ENCODE measurements around the gene TMEM223.

TMEM223 gene

DNA sequence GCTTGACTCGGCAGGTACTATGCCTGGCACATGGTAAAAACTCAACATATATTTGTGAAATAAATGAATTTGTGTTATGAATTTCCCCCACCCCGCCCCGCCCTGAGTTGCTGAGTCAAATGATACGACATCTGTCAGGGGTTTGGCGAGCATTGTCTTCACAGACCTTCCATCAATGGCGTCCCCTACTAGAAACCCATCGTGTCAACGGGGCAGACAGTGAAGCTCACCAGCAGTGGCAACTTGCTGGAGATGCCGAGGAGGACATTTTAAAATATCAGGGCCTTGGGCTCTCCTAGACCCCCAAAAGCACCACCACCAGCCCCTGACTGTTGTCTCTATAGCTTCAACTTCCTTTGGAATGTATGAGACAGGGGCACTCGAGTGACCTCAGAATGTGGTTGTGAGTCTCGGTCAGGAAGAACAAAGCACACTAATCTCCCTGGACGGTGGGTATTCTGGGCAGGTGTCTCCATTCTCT, 14.2 kb upstream of the TMEM223 start:
- H3K4me3 ChIP-seq (ENCODE audit: low read depth, low read length), result peak overlapping the region; percentile 95
- TF ChIP-seq, protein P1, sequence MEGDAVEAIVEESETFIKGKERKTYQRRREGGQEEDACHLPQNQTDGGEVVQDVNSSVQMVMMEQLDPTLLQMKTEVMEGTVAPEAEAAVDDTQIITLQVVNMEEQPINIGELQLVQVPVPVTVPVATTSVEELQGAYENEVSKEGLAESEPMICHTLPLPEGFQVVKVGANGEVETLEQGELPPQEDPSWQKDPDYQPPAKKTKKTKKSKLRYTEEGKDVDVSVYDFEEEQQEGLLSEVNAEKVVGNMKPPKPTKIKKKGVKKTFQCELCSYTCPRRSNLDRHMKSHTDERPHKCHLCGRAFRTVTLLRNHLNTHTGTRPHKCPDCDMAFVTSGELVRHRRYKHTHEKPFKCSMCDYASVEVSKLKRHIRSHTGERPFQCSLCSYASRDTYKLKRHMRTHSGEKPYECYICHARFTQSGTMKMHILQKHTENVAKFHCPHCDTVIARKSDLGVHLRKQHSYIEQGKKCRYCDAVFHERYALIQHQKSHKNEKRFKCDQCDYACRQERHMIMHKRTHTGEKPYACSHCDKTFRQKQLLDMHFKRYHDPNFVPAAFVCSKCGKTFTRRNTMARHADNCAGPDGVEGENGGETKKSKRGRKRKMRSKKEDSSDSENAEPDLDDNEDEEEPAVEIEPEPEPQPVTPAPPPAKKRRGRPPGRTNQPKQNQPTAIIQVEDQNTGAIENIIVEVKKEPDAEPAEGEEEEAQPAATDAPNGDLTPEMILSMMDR (IDR thresholded peaks at IDR 0.05; ENCODE audit: low read depth, low read length), result no peak

DNA sequence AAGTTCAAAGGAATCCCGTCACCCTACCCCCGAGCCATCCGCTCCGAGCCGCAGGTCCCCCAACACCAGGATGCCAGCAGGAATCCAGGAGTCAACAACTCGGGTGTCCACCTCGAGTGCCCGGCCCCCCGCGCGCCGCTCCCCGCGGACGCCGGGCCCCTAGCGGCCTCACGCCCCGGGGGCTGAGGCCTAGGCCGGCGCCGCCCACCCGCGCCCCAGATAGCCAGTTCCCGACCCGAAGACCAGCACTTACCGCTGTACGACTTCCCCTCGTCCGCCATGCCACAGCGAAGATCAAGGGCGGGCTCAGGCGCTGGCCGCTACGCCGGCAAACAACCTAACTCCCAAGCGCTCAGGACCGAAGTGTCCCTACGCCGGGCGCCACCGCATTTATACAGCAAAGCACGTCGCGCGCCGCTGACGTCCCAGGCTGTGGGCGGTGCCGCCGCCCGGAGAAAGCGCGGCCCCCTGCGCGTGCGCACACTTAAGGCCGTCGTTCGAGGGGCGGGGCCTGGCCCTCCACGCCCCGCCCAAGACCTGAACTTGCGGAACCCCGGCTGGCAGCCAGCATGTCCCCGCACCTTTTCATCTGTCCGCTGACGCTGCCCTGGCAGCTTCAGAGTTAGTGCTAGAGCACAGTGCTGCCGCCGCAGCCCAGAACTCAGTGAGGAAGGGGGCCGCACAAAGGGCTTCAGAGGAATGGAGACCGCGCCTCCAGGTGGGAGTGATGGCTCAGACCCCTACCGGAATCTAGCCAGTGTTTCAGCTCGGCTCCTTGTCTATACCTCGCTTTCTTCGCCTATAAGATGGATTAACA, 13.5 kb upstream of the TMEM223 start, which contains the start of gene NXF1:
Gene NXF1, minus strand, starts transcription at position 365 of the 817 bp plus-strand sequence. Its CDS starts 84 bp downstream, at position 281.
- TF ChIP-seq, protein P1 (IDR thresholded peaks at IDR 0.05; ENCODE audit: low read depth, low read length), result no peak
- H3K4me3 ChIP-seq (ENCODE audit: low read depth, low read length), result peak within 1 kb of the TSS; percentile 95

DNA sequence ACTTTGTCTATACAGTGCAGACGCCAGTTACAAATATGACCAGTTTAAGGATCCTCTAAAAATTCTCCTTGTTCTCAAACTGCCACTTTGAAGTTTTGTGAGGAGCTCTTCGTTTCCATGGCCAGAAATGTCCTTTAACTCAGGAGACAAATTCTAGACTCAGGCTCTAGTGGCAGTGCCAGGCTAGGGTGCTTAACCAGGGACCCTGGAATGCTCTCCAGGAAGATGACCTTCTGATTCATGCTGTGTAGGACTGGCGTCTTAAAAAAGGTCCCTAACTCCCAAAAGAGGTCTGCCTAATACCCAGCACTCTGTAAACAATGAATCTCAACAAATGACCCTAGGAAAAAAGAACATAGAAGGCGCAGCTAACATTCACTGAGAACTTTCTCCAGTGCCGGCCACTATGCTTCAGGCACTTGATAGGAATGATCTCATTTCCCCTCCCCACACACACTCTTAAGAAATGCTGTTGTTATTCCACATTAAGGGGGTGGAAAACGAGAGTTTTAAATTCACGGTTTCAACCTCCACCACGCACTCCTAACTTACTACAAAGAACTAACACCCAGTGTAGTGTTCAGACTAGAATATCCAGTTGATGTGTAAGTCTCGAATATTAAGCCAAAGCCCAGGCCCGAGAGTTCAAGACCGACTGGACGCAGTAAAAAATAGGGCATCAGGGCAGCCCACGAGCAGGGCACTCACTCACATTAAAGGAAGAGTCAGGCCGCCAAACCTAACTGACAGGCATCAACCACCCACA, 12.7 kb upstream of the TMEM223 start:
- TF ChIP-seq, protein P1 (IDR thresholded peaks at IDR 0.05; ENCODE audit: low read depth, low read length), result no peak
- peak overlapping the region; percentile 95 for H3K4me3 ChIP-seq (ENCODE audit: low read depth, low read length)

DNA sequence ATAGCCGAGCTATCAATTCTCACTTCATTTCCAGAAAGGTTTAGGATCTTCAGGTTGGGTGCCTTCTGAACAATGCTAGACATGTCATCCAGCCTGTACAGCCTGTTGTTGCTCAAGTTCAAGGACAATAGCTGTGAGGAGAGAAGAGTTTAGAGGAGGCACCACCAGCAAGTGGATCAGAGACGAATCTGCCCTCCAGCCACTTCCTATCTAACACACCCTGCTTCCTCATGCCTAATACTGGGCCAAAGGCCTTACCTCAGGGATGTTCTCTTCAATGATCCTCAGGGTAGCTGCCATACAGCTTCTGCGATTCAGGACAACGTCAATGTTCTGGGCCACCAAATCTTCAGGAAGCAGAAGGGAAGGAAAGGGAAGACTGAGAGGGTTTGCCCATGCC, 9.3 kb upstream of the TMEM223 start:
- TF ChIP-seq, protein P1 (IDR thresholded peaks at IDR 0.05; ENCODE audit: low read depth, low read length), result no peak
- H3K4me3 ChIP-seq (ENCODE audit: low read depth, low read length), result no peak overlapping the region

DNA sequence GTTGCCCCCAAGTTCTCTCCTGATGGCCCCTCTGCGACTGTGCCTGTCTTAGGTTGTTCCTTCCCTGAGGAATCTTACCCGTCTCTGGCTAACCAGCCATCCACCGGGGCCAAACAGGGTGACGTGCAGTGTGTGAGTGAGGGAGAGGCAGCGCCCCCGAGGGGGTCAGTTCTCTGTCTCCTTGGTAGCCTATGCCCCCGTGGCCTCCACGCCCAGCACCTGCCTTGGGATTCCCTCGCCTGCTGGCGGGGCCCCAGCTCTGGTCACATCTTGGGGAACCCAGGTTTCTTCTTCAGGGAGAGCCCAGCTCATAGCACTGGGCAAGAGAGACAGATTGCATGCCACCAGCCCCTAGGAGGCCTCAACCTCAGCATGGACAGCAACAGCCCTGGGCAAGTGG, 7.7 kb upstream of the TMEM223 start:
- no peak overlapping the region for H3K4me3 ChIP-seq (ENCODE audit: low read depth, low read length)
- TF ChIP-seq, protein P1 (IDR thresholded peaks at IDR 0.05; ENCODE audit: low read depth, low read length), result no peak

DNA sequence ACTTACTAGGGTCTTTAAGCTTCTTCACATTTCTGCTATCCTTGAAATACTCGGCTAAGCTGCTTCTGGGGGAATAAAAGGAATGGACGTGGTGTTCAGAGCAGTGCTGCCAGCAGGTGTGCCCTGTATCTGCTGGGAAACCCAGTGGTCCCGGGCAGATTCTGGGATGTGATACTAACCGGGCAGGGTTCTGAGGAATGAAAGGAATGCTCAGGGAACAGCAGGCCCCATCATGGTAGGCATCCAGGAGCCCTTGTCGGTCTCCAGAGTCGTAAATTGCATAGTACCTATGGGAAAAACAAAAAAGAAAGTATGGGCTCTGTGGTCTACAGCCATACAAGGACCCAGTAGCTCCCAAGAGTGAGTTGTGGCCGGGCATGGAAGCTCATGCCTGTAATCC, 4.5 kb upstream of the TMEM223 start:
- TF ChIP-seq, protein P1 (IDR thresholded peaks at IDR 0.05; ENCODE audit: low read depth, low read length), result no peak
- no peak overlapping the region for H3K4me3 ChIP-seq (ENCODE audit: low read depth, low read length)
